HEK293T (cell line): ENCODE measurements around the gene PBOV1.

ENCODE experiments used
- ARNT ChIP-seq: fragments of 450-650 bp; IDR thresholded peaks from 2 replicates; pipeline ENCODE4 v1.6.1; 2017; ENCODE audit warnings: mild to moderate bottlenecking
- BHLHE40 ChIP-seq: fragments of 450-650 bp; IDR thresholded peaks from 2 replicates; pipeline ENCODE4 v1.6.1; 2016; ENCODE audit warnings: mild to moderate bottlenecking, moderate library complexity, borderline replicate concordance
- ELF4 ChIP-seq: fragments of 450-650 bp; IDR thresholded peaks from 2 replicates; pipeline ENCODE4 v1.6.1; 2017; ENCODE audit warnings: antibody characterized with exemption
- FOXA1 ChIP-seq: fragments of 450-650 bp; IDR thresholded peaks from 2 replicates; pipeline ENCODE4 v1.6.1; 2016; ENCODE audit warnings: mild to moderate bottlenecking
- FOXK2 ChIP-seq: fragments of 450-650 bp; IDR thresholded peaks from 2 replicates; pipeline ENCODE4 v1.6.1; 2016; ENCODE audit warnings: mild to moderate bottlenecking
- FOXM1 ChIP-seq: fragments of 450-650 bp; IDR thresholded peaks from 2 replicates; pipeline ENCODE4 v1.6.1; 2017; ENCODE audit warnings: mild to moderate bottlenecking, borderline replicate concordance
- HDGF ChIP-seq: fragments of 450-650 bp; IDR thresholded peaks from 2 replicates; pipeline ENCODE4 v1.6.1; 2017; ENCODE audit warnings: antibody characterized with exemption, borderline replicate concordance
- L3MBTL2 ChIP-seq: fragments of 450-650 bp; conservative IDR thresholded peaks from 2 replicates; pipeline ENCODE4 v1.6.1; 2016; ENCODE audit warnings: mild to moderate bottlenecking
- LEF1 ChIP-seq: fragments of 450-650 bp; IDR thresholded peaks from 2 replicates; pipeline ENCODE4 v1.6.1; 2017; ENCODE audit warnings: mild to moderate bottlenecking, borderline replicate concordance
- NFRKB ChIP-seq: fragments of 450-650 bp; IDR thresholded peaks from 2 replicates; pipeline ENCODE4 v1.6.1; 2016; ENCODE audit warnings: mild to moderate bottlenecking, moderate library complexity
- SP1 ChIP-seq: fragments of 450-650 bp; IDR thresholded peaks from 2 replicates; pipeline ENCODE4 v1.6.1; 2017
- SUZ12 ChIP-seq: fragments of 450-650 bp; IDR thresholded peaks from 2 replicates; pipeline ENCODE4 v1.6.1; 2016; ENCODE audit warnings: mild to moderate bottlenecking
- TARDBP ChIP-seq: fragments of 450-650 bp; IDR thresholded peaks from 2 replicates; pipeline ENCODE4 v1.6.1; 2016

DNA sequence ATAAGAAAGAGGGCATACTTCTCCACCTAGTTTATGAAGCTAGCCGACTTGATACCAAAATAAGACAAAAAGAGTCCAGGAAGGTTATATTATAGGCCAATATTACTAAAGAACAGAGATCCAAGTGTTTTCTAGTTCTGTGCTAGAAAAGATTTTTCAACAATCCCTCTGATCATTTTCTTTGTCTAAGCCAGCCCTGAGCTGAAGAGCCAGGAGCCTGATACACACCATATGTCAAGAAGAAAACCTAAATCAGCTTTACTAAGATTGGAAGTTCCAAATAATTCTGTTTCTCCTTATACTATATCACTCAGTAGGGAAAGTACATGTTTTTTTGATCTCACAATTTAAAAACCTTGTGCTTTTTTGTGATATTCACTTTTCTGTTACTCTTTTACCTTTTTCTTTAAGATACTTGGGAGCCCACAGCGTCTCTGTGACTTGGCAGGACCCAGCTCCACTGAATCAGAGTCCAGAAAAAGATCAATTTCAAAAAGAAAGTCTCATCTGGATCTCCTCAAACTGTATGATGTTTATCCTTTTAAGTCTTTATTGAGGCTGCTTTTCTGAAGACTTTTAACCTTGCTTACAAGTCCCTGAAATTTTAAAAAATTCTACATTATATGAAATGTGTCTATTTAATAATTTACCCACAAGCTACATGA lies 43.0 kb upstream of the PBOV1 start:
- no peak for TF ChIP-seq ELF4
- TF ChIP-seq TARDBP, result no peak
- TF ChIP-seq SP1, result no peak
- TF ChIP-seq BHLHE40, result no peak
- no peak for TF ChIP-seq LEF1
- no peak for TF ChIP-seq SUZ12
- no peak for TF ChIP-seq FOXM1
- TF ChIP-seq L3MBTL2, result no peak
- TF ChIP-seq FOXA1, result no peak
- no peak for TF ChIP-seq NFRKB
- no peak for TF ChIP-seq FOXK2
- no peak for TF ChIP-seq HDGF
- TF ChIP-seq ARNT, result no peak
